Neural cell (in vitro differentiated cells): ENCODE data around the gene DNAJB7. TPM values are rescaled to one million over a fixed set of nuclear protein-coding genes. Genes with fewer than 3 reads are reported as not detected.

Source experiments
- H2AFZ ChIP-seq: fragments of 200-600, 300-800 bp; sonication (generic), shearing (Covaris generic); 2 replicates; pipeline ENCODE4 v1.6.0; 2014; ENCODE audit warnings: low read depth, mild to moderate bottlenecking, antibody characterized with exemption, low read length, moderate library complexity
- H3F3A ChIP-seq: fragments of 200-600 bp; shearing (Covaris generic); 2 replicates; pipeline ENCODE4 v1.6.1; 2016; ENCODE audit warnings: mild to moderate bottlenecking, moderate library complexity, mixed read lengths, antibody characterized with exemption, low read length; ENCODE audit not compliant: insufficient read depth, poor library complexity, severe bottlenecking
- H3K27ac ChIP-seq: fragments of 200-600, 300-800 bp; sonication (generic), shearing (Covaris generic); 2 replicates; pipeline ENCODE4 v1.5.1; 2014; ENCODE audit warnings: mild to moderate bottlenecking, low read length, moderate library complexity
- H3K27me3 ChIP-seq: fragments of 300-800, 200-600 bp; sonication (generic), shearing (Covaris generic); 2 replicates; pipeline ENCODE4 v1.6.0; 2014; ENCODE audit warnings: mild to moderate bottlenecking, low read depth, low read length, moderate library complexity; ENCODE audit not compliant: insufficient read depth
- H3K36me3 ChIP-seq: fragments of 300-800, 200-600 bp; sonication (generic), shearing (Covaris generic); 2 replicates; pipeline ENCODE4 v1.5.1; 2014; ENCODE audit warnings: mild to moderate bottlenecking, antibody characterized with exemption, low read length, moderate library complexity; ENCODE audit not compliant: insufficient read depth
- H3K4me2 ChIP-seq: fragments of 300-800, 200-600 bp; sonication (generic), shearing (Covaris generic); 2 replicates; pipeline ENCODE4 v1.6.0; 2014; ENCODE audit warnings: mild to moderate bottlenecking, low read length
- H3K4me3 ChIP-seq: fragments of 300-800, 200-600 bp; sonication (generic), shearing (Covaris generic); 2 replicates; pipeline ENCODE4 v1.5.1; 2014; ENCODE audit warnings: mild to moderate bottlenecking, low read length, moderate library complexity
- H3K79me2 ChIP-seq: fragments of 200-600 bp; shearing (Covaris generic); replicated peaks from 2 replicates; pipeline ENCODE4 v1.6.0; 2014; ENCODE audit warnings: mild to moderate bottlenecking, low read length, moderate library complexity; ENCODE audit not compliant: insufficient read depth
- H3K9ac ChIP-seq: fragments of 300-800, 200-600 bp; sonication (generic), shearing (Covaris generic); 2 replicates; pipeline ENCODE4 v1.6.1; 2016; ENCODE audit warnings: mild to moderate bottlenecking, low read length, mixed read lengths
- H3K9me2 ChIP-seq: fragments of 200-600 bp; shearing (Covaris generic); 2 replicates; pipeline ENCODE4 v1.6.1; 2016; ENCODE audit warnings: mild to moderate bottlenecking, low read length, mixed read lengths; ENCODE audit not compliant: insufficient read depth
- H3K9me3 ChIP-seq: fragments of 200-600, 300-800 bp; sonication (generic), shearing (Covaris generic); 2 replicates; pipeline ENCODE4 v1.6.1; 2016; ENCODE audit warnings: mild to moderate bottlenecking, mixed run types, low read length, moderate library complexity, mixed read lengths
- H4K20me1 ChIP-seq: fragments of 200-600 bp; shearing (Covaris generic); 2 replicates; pipeline ENCODE4 v1.6.1; 2016; ENCODE audit warnings: mild to moderate bottlenecking, mixed run types; ENCODE audit not compliant: insufficient read depth
- CTCF ChIP-seq: fragments of 450-650 bp; IDR thresholded peaks from 2 replicates; pipeline ENCODE4 v1.5.1; 2014; ENCODE audit warnings: antibody characterized with exemption, mild to moderate bottlenecking, moderate library complexity; ENCODE audit not compliant: poor library complexity, severe bottlenecking
- EP300 ChIP-seq: fragments of 450-650 bp; conservative IDR thresholded peaks from 2 replicates; pipeline ENCODE4 v1.6.1; 2014; ENCODE audit warnings: antibody characterized with exemption, mild to moderate bottlenecking, moderate library complexity; ENCODE audit not compliant: poor library complexity, severe bottlenecking
- MXI1 ChIP-seq: fragments of 450-650 bp; conservative IDR thresholded peaks from 2 replicates; pipeline ENCODE4 v1.6.1; 2014; ENCODE audit warnings: antibody characterized with exemption, mild to moderate bottlenecking; ENCODE audit not compliant: poor library complexity, severe bottlenecking
- POLR2AphosphoS5 ChIP-seq: IDR thresholded peaks from 2 replicates; pipeline ENCODE4 v1.6.1; 2012
- SMC3 ChIP-seq: fragments of 450-650 bp; conservative IDR thresholded peaks from 2 replicates; pipeline ENCODE4 v1.6.1; 2014; ENCODE audit warnings: antibody characterized with exemption, mild to moderate bottlenecking, moderate library complexity; ENCODE audit not compliant: poor library complexity
- TAF1 ChIP-seq: IDR thresholded peaks from 2 replicates; pipeline ENCODE4 v1.6.1; 2012; ENCODE audit warnings: low read depth
- polyA plus RNA-seq: library from polyadenylated mRNA; depleted of rRNA; stranded (reverse); fragments of >200 nt; gene quantifications from 2 replicates; pipeline ENCODE4 v1.2.3, GENCODE V29; 2014
- TF ChIP-seq, protein P1 (sequence below): IDR thresholded peaks from 2 replicates; pipeline ENCODE4 v1.6.1; 2012; ENCODE audit warnings: borderline replicate concordance

Gene DNAJB7
- polyA plus RNA-seq, 1 donor from 2014 or later = not detected

DNA sequence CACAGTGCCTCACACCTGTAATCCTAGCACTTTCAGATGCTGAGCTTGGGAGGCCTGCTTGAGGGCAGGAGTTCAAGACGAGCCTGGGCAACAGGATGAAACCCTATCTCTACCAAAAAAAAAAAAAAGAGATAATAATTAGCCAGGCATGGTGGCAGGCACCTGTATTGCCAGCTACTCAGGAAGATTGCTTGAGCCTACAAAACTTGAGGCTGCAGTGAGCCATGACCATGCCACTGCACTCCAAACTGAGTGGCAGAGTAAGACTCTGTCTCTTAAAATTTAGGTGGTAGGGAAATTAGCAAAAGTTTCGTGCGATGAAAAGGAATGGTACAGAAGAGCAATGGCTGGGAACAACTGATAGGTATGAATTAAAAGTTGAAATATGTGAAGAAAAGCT is 23.4 kb downstream of the DNAJB7 start:
- Histone ChIP-seq H3K9me2 (no peaks in the 10 kb centered on the region), H3K36me3 (no peaks in the 10 kb centered on the region), H3K27ac (no peak overlapping the region), H4K20me1 (no peaks in the 10 kb centered on the region), H3K9me3 (no peaks in the 10 kb centered on the region), H2AFZ (no peak overlapping the region), H3K4me3 (no peak overlapping the region), H3K79me2 (peaks cover 5% of the 10 kb centered on the region), H3F3A (no peaks in the 10 kb centered on the region), H3K27me3 (no peaks in the 10 kb centered on the region), H3K9ac (no peak overlapping the region), H3K4me2 (no peak overlapping the region)
- TF ChIP-seq POLR2AphosphoS5 = no peak
- no peak for TF ChIP-seq SMC3
- TF ChIP-seq EP300 = no peak
- TF ChIP-seq, protein P1, sequence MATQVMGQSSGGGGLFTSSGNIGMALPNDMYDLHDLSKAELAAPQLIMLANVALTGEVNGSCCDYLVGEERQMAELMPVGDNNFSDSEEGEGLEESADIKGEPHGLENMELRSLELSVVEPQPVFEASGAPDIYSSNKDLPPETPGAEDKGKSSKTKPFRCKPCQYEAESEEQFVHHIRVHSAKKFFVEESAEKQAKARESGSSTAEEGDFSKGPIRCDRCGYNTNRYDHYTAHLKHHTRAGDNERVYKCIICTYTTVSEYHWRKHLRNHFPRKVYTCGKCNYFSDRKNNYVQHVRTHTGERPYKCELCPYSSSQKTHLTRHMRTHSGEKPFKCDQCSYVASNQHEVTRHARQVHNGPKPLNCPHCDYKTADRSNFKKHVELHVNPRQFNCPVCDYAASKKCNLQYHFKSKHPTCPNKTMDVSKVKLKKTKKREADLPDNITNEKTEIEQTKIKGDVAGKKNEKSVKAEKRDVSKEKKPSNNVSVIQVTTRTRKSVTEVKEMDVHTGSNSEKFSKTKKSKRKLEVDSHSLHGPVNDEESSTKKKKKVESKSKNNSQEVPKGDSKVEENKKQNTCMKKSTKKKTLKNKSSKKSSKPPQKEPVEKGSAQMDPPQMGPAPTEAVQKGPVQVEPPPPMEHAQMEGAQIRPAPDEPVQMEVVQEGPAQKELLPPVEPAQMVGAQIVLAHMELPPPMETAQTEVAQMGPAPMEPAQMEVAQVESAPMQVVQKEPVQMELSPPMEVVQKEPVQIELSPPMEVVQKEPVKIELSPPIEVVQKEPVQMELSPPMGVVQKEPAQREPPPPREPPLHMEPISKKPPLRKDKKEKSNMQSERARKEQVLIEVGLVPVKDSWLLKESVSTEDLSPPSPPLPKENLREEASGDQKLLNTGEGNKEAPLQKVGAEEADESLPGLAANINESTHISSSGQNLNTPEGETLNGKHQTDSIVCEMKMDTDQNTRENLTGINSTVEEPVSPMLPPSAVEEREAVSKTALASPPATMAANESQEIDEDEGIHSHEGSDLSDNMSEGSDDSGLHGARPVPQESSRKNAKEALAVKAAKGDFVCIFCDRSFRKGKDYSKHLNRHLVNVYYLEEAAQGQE = no peak
- TF ChIP-seq TAF1 = no peak

GRCh38 chr22:40834619-40835018 is 27.3 kb downstream of the DNAJB7 start:
- H3K9me2 ChIP-seq = no peaks in the 10 kb centered on the region
- no peaks in the 10 kb centered on the region for H3K79me2 ChIP-seq
- no peak overlapping the region for H3K9ac ChIP-seq
- H3F3A ChIP-seq = no peaks in the 10 kb centered on the region
- H3K27ac ChIP-seq = no peak overlapping the region
- H3K4me3 ChIP-seq = no peak overlapping the region
- H4K20me1 ChIP-seq = no peaks in the 10 kb centered on the region
- H3K9me3 ChIP-seq = no peaks in the 10 kb centered on the region
- H2AFZ ChIP-seq = no peak overlapping the region
- no peaks in the 10 kb centered on the region for H3K27me3 ChIP-seq
- no peak overlapping the region for H3K4me2 ChIP-seq
- peaks cover 5% of the 10 kb centered on the region for H3K36me3 ChIP-seq
- TF ChIP-seq MXI1 (no peak), TAF1 (no peak), EP300 (no peak)
- TF ChIP-seq, protein P1 = no peak

- H3K36me3 ChIP-seq = peaks cover 5% of the 10 kb centered on the region
- no peaks in the 10 kb centered on the region for H3F3A ChIP-seq
- H3K79me2 ChIP-seq = no peaks in the 10 kb centered on the region
- H3K4me3 ChIP-seq = no peak overlapping the region
- H3K4me2 ChIP-seq = no peak overlapping the region
- no peaks in the 10 kb centered on the region for H3K27me3 ChIP-seq
- no peaks in the 10 kb centered on the region for H3K9me2 ChIP-seq
- TF ChIP-seq TAF1 (no peak), CTCF (no peak)
- TF ChIP-seq, protein P1 = no peak
- no peaks in the 10 kb centered on the region for H3K9me3 ChIP-seq
- H3K9ac ChIP-seq = no peak overlapping the region
- no peak overlapping the region for H3K27ac ChIP-seq
- no peaks in the 10 kb centered on the region for H4K20me1 ChIP-seq
- H2AFZ ChIP-seq = no peak overlapping the region
Observed at GRCh38 chr22:40829131-40829530, 32.8 kb downstream of the DNAJB7 start.
